PC-9 (cell line): ENCODE measurements around the gene MYO7B. TPM values are rescaled to one million over a fixed set of nuclear protein-coding genes. Genes with fewer than 3 reads are reported as not detected.

ENCODE experiments used
- BruUV-seq: library from RNA; stranded (reverse); fragments of 400-500 nt; replicated peaks from 2 replicates; lab custom pipeline; 2021; lab: Mats Ljungman, UMichigan
- CTCF ChIA-PET: fragments of 300-600 bp; sonication (Branson Sonifier 250); formaldehyde crosslinking; loops from one replicate; lab custom pipeline; 2022; ENCODE audit warnings: antibody characterized with exemption; lab: Charles Lee
- POLR2A ChIA-PET: fragments of 300-600 bp; sonication (Branson Sonifier 250); formaldehyde crosslinking; loops from one replicate; lab custom pipeline; 2022; ENCODE audit warnings: antibody characterized with exemption; ENCODE audit not compliant: unreplicated experiment; lab: Charles Lee
- DNase-seq, 2 experiments: peaks; one replicate each; pipeline versions ENCODE4 v3.0.0 to v3.0.0-alpha.2; 2015 to 2022; ENCODE audit warnings: mixed read lengths in 1 of 2
- H2AFZ ChIP-seq: fragments of 200-600 bp; sonication (generic); 2 replicates; pipeline ENCODE4 v1.8.1; 2017; ENCODE audit warnings: antibody characterized with exemption
- H3F3A ChIP-seq: fragments of 200-600 bp; sonication (generic); 2 replicates; pipeline ENCODE4 v1.8.1; 2017; ENCODE audit warnings: antibody characterized with exemption, mild to moderate bottlenecking, low read depth; ENCODE audit not compliant: insufficient read depth
- H3K27ac ChIP-seq: fragments of 200-600 bp; sonication (generic); 2 replicates; pipeline ENCODE4 v1.6.1; 2016; ENCODE audit warnings: mixed run types
- H3K27me3 ChIP-seq: fragments of 200-600 bp; sonication (generic); 2 replicates; pipeline ENCODE4 v1.6.1; 2016; ENCODE audit warnings: low read depth, mixed run types; ENCODE audit not compliant: insufficient read depth
- H3K36me3 ChIP-seq: fragments of 200-600 bp; sonication (generic); 2 replicates; pipeline ENCODE4 v1.6.1; 2016; ENCODE audit warnings: low read depth, mixed run types
- H3K4me1 ChIP-seq: fragments of 200-600 bp; sonication (generic); replicated peaks from 2 replicates; pipeline ENCODE4 v1.6.1; 2016; ENCODE audit warnings: mixed run types; ENCODE audit not compliant: insufficient read depth
- H3K4me2 ChIP-seq: fragments of 200-600 bp; sonication (generic); 2 replicates; pipeline ENCODE4 v1.6.1; 2017; ENCODE audit warnings: mixed run types
- H3K4me3 ChIP-seq: fragments of 200-600 bp; sonication (generic); 2 replicates; pipeline ENCODE4 v1.6.1; 2016; ENCODE audit warnings: mixed run types
- H3K79me2 ChIP-seq: fragments of 200-600 bp; sonication (generic); 2 replicates; pipeline ENCODE4 v1.6.1; 2017; ENCODE audit warnings: low read depth, mixed run types
- H3K9me2 ChIP-seq: fragments of 200-600 bp; sonication (generic); 2 replicates; pipeline ENCODE4 v1.8.1; 2017; ENCODE audit warnings: mild to moderate bottlenecking; ENCODE audit not compliant: insufficient read depth
- H3K9me3 ChIP-seq: fragments of 200-600 bp; sonication (generic); 2 replicates; pipeline ENCODE4 v1.8.1; 2016; ENCODE audit warnings: low read depth; ENCODE audit not compliant: insufficient read depth
- H4K20me1 ChIP-seq: fragments of 200-600 bp; sonication (generic); 2 replicates; pipeline ENCODE4 v1.8.1; 2017; ENCODE audit not compliant: insufficient read depth
- EZH2 ChIP-seq: fragments of 200-600 bp; sonication (generic); IDR thresholded peaks from 2 replicates; pipeline ENCODE4 v1.8.0; 2017; ENCODE audit warnings: antibody characterized with exemption, low read depth
- intact Hi-C: fragments of 100-400 bp; cut with micrococcal nuclease; formaldehyde crosslinking; loops from one replicate; pipeline ENCODE4 v1.10.0; 2022; ENCODE audit not compliant: unreplicated experiment
- total RNA-seq: library from RNA; stranded (reverse); gene quantifications from 2 replicates; pipeline ENCODE4 v1.2.3, GENCODE V29; 2021
- TF ChIP-seq, protein P1 (sequence below): fragments of 200-600 bp; sonication (generic); conservative IDR thresholded peaks from 2 replicates; pipeline ENCODE4 v1.6.1; 2017; ENCODE audit warnings: mixed run types, antibody characterized with exemption, mild to moderate bottlenecking, moderate library complexity

The MYO7B gene
- total RNA-seq, 1 experiment from 2014 or later = not detected

DNA sequence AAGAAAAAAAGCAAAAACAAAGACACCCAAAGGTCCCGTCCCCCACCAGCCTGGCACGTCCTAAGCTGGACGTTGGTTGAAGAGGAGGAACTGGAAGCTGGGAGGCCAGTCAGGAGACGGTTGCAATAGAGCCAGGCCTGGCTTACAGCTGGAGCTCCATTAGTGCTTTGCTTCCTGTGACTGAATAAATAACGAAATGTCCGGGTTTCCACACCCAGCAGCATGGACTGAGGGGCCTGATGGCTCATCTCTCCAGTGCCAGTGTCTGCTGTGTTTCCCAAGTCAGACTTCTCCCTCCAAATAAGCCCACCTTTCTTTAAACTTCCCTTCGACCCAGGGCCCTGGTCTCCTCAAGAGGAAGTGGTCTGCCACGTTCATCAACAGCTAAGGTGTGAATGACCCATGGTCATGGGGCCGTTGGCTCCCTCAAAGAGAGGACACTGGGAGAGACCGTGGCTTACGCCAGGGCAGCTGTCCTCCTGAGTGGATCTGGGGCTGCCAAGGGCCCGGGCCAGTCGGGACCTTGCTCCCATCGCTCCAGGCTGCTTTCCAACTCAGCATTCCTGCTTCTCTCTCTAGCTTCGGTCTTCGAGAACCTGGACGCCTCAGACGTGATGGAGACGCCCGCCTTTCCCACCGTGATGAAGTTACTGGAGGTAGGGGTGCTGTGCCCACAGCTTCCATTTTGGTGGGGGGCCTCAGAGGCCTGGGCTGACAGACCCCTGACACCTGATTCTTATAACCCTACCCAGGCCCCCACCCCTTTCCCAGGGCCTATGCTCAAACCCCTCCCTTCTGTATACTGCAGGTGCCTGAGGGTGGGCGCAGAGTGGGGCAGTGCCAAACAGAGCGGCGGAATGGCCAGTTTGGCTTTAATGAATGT lies 44.9 kb downstream of the MYO7B start:
- Histone ChIP-seq H3K36me3 (no peaks in the 10 kb centered on the region), H3K27ac (no peak overlapping the region), H3K4me3 (no peak overlapping the region), H4K20me1 (no peaks in the 10 kb centered on the region), H3F3A (no peaks in the 10 kb centered on the region), H3K9me2 (no peaks in the 10 kb centered on the region), H2AFZ (no peak overlapping the region), H3K9me3 (no peaks in the 10 kb centered on the region), H3K79me2 (no peaks in the 10 kb centered on the region), H3K4me1 (no peaks in the 10 kb centered on the region), H3K27me3 (peaks cover 46% of the 10 kb centered on the region), H3K4me2 (no peak overlapping the region)
- DNase-seq = peak in 1 of 2 experiments; percentile 31
- TF ChIP-seq EZH2 = no peak
- TF ChIP-seq, protein P1, sequence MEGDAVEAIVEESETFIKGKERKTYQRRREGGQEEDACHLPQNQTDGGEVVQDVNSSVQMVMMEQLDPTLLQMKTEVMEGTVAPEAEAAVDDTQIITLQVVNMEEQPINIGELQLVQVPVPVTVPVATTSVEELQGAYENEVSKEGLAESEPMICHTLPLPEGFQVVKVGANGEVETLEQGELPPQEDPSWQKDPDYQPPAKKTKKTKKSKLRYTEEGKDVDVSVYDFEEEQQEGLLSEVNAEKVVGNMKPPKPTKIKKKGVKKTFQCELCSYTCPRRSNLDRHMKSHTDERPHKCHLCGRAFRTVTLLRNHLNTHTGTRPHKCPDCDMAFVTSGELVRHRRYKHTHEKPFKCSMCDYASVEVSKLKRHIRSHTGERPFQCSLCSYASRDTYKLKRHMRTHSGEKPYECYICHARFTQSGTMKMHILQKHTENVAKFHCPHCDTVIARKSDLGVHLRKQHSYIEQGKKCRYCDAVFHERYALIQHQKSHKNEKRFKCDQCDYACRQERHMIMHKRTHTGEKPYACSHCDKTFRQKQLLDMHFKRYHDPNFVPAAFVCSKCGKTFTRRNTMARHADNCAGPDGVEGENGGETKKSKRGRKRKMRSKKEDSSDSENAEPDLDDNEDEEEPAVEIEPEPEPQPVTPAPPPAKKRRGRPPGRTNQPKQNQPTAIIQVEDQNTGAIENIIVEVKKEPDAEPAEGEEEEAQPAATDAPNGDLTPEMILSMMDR = no peak
- ChIA-PET POLR2A (no interaction called here), CTCF (no interaction called here)
- intact Hi-C loops = no loop called here
- BruUV-seq = no TSS peak

DNA sequence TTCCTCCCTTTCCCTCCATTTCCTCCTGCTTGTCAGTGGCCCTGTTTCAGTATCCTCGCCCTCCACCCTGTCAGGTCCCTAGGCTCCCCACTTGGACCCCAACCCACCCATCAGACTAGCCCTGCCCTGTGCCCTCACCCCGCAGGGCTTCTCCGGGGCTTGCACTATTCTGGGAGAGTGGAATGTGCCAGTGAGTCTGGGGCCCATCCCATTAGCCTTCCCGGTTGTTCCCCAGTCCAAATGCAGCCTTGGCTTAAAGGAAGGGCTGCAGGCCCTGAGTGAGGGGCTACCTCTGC lies 45.5 kb downstream of the MYO7B start:
- no peak overlapping the region for H3K4me2 ChIP-seq
- H3K4me1 ChIP-seq = no peaks in the 10 kb centered on the region
- TF ChIP-seq, protein P1 = no peak
- TF ChIP-seq EZH2 = no peak
- no peak overlapping the region for H2AFZ ChIP-seq
- H3K4me3 ChIP-seq = no peak overlapping the region
- H3F3A ChIP-seq = no peaks in the 10 kb centered on the region
- H3K36me3 ChIP-seq = no peaks in the 10 kb centered on the region
- POLR2A ChIA-PET = no interaction called here
- no peaks in the 10 kb centered on the region for H3K9me3 ChIP-seq
- no peaks in the 10 kb centered on the region for H3K79me2 ChIP-seq
- BruUV-seq = no TSS peak
- no peak for DNase-seq
- intact Hi-C loops = no loop called here
- H3K27ac ChIP-seq = no peak overlapping the region
- H3K27me3 ChIP-seq = peaks cover 49% of the 10 kb centered on the region
- H4K20me1 ChIP-seq = no peaks in the 10 kb centered on the region
- no peaks in the 10 kb centered on the region for H3K9me2 ChIP-seq
- CTCF ChIA-PET = no interaction called here

DNA sequence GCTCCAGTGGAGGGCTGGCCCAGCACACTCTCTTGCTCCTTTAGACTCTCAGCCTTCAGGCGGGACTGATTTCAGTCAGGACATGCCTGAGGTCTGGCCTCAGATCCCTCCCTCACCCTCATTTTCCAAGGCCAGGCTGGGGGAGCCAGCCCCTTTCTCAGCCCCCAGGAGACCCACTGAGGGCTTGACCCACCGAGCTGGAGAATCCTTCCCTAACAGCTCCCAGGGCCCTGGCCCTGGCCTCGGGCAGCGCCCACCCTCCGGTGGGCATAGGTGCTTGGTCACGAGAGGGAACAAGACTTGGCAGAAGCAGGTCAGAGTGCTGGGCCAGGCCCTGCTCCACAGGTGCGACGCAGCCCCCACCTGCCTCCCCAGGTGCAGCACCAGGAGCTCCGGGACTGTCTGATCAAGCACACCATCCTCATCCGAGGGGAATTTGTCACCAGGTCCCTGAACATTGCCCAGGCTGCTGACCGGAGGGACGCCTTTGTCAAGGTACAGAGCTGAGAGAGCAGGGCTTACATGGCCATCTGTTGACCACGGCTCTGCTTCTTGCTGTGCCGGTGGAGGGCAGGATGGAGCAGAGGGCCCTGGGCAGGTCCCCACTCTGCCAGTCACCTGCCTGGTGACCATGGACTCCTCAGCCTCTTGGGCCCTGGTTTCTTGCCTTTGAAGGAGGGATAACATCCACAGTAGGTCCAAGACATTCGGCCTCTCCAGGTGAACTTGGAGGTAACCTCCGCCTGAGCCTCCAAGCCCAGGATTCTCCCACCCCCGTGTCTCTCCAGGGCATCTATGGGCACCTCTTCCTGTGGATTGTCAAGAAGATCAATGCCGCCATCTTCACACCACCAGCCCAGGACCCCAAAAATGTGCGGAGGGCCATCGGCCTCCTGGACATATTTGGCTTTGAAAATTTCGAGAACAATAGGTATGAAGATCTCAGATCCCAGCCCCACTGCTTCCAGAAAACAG lies 46.3 kb downstream of the MYO7B start:
- no peak for TF ChIP-seq EZH2
- TF ChIP-seq, protein P1 = no peak
- Histone ChIP-seq H3K9me2 (no peaks in the 10 kb centered on the region), H3K4me1 (no peaks in the 10 kb centered on the region), H4K20me1 (no peaks in the 10 kb centered on the region), H2AFZ (no peak overlapping the region), H3K27me3 (peaks cover 53% of the 10 kb centered on the region), H3K79me2 (no peaks in the 10 kb centered on the region), H3F3A (no peaks in the 10 kb centered on the region), H3K27ac (no peak overlapping the region), H3K9me3 (no peaks in the 10 kb centered on the region), H3K36me3 (no peaks in the 10 kb centered on the region), H3K4me3 (no peak overlapping the region), H3K4me2 (no peak overlapping the region)
- intact Hi-C loops = no loop called here
- BruUV-seq = no TSS peak
- POLR2A ChIA-PET = no interaction called here
- no peak for DNase-seq
- CTCF ChIA-PET = interaction anchor here (0.7 to 0.8 kb wide), 2 partner anchors 10 to 1554 kb away, joined by 4 read pairs; no protein-coding TSS in a partner anchor
